Right lobe of liver (tissue), 4 donors: ENCODE measurements around the gene ZMYND8.

Experiments
- CTCF ChIP-seq, 4 donors: fragments of 200-600 bp in 3 of 4; fragments of 450-650 bp in 1 of 4; IDR thresholded peaks; one replicate each; pipeline versions ENCODE4 v1.5.1 to v1.8.0; 2016 to 2022; ENCODE audit warnings: antibody characterized with exemption in 4 of 4, mild to moderate bottlenecking in 2 of 4
- POLR2A ChIP-seq: fragments of 450-650 bp; IDR thresholded peaks from one replicate; pipeline ENCODE4 v1.6.1; 2017; ENCODE audit warnings: antibody characterized with exemption, mild to moderate bottlenecking
- donor health status: DM: no; HTN: no; CAD: no.
- donor health status: DM: no; HTN: no; CAD: no.
- donor health status: DM: no; HTN: yes; CAD: no.

- no peak for TF ChIP-seq CTCF (IDR thresholded peaks at IDR 0.05)
- TF ChIP-seq POLR2A, result no peak
Measured at GRCh38 chr20:47243532-47244305, 112.8 kb downstream of the ZMYND8 start.
